ENCODE measurements around the gene ALDOC.

ALDOC gene

GRCh38 chr17:28551421-28552175, 25.1 kb downstream of the ALDOC start:
- DNase-seq: no peak

- no peak for DNase-seq
Measured at GRCh38 chr17:28550858-28551257, 25.8 kb downstream of the ALDOC start.

- DNase-seq: no peak
Measured at GRCh38 chr17:28549236-28550132, 27.2 kb downstream of the ALDOC start.

GRCh38 chr17:28548417-28549130, 28.1 kb downstream of the ALDOC start:
- DNase-seq: no peak

GRCh38 chr17:28547623-28548416, 28.9 kb downstream of the ALDOC start:
- peak; percentile 37 for DNase-seq

- DNase-seq: no peak
Measured at GRCh38 chr17:28547096-28547622, 29.5 kb downstream of the ALDOC start.

GRCh38 chr17:28545787-28546415, 30.8 kb downstream of the ALDOC start:
- no peak for DNase-seq

- no peak for DNase-seq
Measured at GRCh38 chr17:28545141-28545503, 31.6 kb downstream of the ALDOC start.

GRCh38 chr17:28544402-28545140, 32.1 kb downstream of the ALDOC start:
- DNase-seq: no peak

GRCh38 chr17:28541439-28541838, 35.3 kb downstream of the ALDOC start:
- DNase-seq: no peak

- DNase-seq: no peak
Measured at GRCh38 chr17:28540231-28540630, 36.5 kb downstream of the ALDOC start.

GRCh38 chr17:28538296-28538895, 38.3 kb downstream of the ALDOC start:
- no peak for DNase-seq

- DNase-seq: no peak
Measured at GRCh38 chr17:28537219-28537610, 39.5 kb downstream of the ALDOC start.

- DNase-seq: no peak
Measured at GRCh38 chr17:28536532-28537218, 40.0 kb downstream of the ALDOC start.

- DNase-seq: no peak
Measured at GRCh38 chr17:28534740-28535375, 41.8 kb downstream of the ALDOC start.

- DNase-seq: no peak
Measured at GRCh38 chr17:28533091-28533807, 43.4 kb downstream of the ALDOC start.

- DNase-seq: no peak
Measured at GRCh38 chr17:28532050-28532960, 44.4 kb downstream of the ALDOC start.

- DNase-seq: no peak
Measured at GRCh38 chr17:28530926-28531325, 45.8 kb downstream of the ALDOC start.
